Astrocyte (in vitro differentiated cells and primary cell): Measurements from ENCODE around the gene MZT2B. TPM values are rescaled to one million over a fixed set of nuclear protein-coding genes. Genes with fewer than 3 reads are reported as not detected.

Experiments used
- total RNA-seq: library from RNA; stranded (reverse); gene quantifications from 2 replicates; pipeline ENCODE4 v1.2.1, GENCODE V29; 2021

Gene MZT2B
- total RNA-seq, 1 donor from 2014 or later, result 232 TPM

Other genes starting within 250 kb of the MZT2B start
- gene RAB6C, start 202.6 kb upstream of the MZT2B start, total RNA-seq, result 0.09 and 0.14 TPM in 2 replicates
- gene POTEF, start 53.0 kb upstream of the MZT2B start, total RNA-seq, result 2.1 and 2.3 TPM in 2 replicates
- gene CCDC74B, start 37.1 kb upstream of the MZT2B start, total RNA-seq, result 3.0 and 3.7 TPM in 2 replicates
- 60.1 and 66.3 TPM in 2 replicates for gene SMPD4, start 660 bp upstream of the MZT2B start, total RNA-seq
- gene TUBA3E, start 16.2 kb downstream of the MZT2B start, total RNA-seq, result not detected in 2 replicates
- 65.5 and 78.9 TPM in 2 replicates for gene IMP4, start 160.6 kb downstream of the MZT2B start, total RNA-seq
- gene PTPN18, start 173.8 kb downstream of the MZT2B start, total RNA-seq, result 9.9 and 10.4 TPM in 2 replicates